Glutamatergic neuron (in vitro differentiated cells): ENCODE results near the gene WDR70. TPM values are rescaled to one million over a fixed set of nuclear protein-coding genes. Genes with fewer than 3 reads are reported as not detected.
"Not testable (repeated sequence)": the region's sequence is repeated elsewhere in the genome, so short reads cannot be mapped to it uniquely, and the experiment has no call there.

Experiments
- DNase-seq: peaks from one replicate; pipeline ENCODE4 v3.0.0; 2022
- H3K27ac Mint-ChIP-seq: one replicate; pipeline ENCODE4 v1.8.0; 2020; ENCODE audit warnings: mild to moderate bottlenecking, mixed read lengths, inconsistent platforms; ENCODE audit not compliant: unreplicated experiment
- H3K27me3 Mint-ChIP-seq: one replicate; pipeline ENCODE4 v1.8.0; 2020; ENCODE audit warnings: mild to moderate bottlenecking, moderate library complexity, mixed read lengths, inconsistent platforms; ENCODE audit not compliant: unreplicated experiment
- H3K36me3 Mint-ChIP-seq: one replicate; pipeline ENCODE4 v1.8.0; 2020; ENCODE audit warnings: mild to moderate bottlenecking, mixed read lengths, inconsistent platforms; ENCODE audit not compliant: unreplicated experiment
- H3K4me1 Mint-ChIP-seq: one replicate; pipeline ENCODE4 v1.8.0; 2020; ENCODE audit warnings: mild to moderate bottlenecking, low read depth, mixed read lengths, inconsistent platforms; ENCODE audit not compliant: unreplicated experiment
- H3K4me3 Mint-ChIP-seq: one replicate; pipeline ENCODE4 v1.8.0; 2020; ENCODE audit warnings: mild to moderate bottlenecking, mixed read lengths, inconsistent platforms; ENCODE audit not compliant: unreplicated experiment
- H3K9me3 Mint-ChIP-seq: one replicate; pipeline ENCODE4 v1.8.0; 2020; ENCODE audit warnings: mild to moderate bottlenecking, moderate library complexity, mixed read lengths, inconsistent platforms; ENCODE audit not compliant: unreplicated experiment
- CTCF ChIP-seq: fragments of 200-600 bp; sonication (generic); IDR thresholded peaks from one replicate; pipeline ENCODE4 v1.5.0; 2021; ENCODE audit not compliant: partially characterized antibody, unreplicated experiment
- total RNA-seq: library from RNA; stranded (reverse); fragmentation: NEBNext Ultra II Directional; extraction: Animal tissue kit (Norgen Biotek cat#: 25700); gene quantifications from one replicate; pipeline ENCODE4 v1.2.1, GENCODE V29; 2021; ENCODE audit not compliant: unreplicated experiment

Gene WDR70
- total RNA-seq, 1 donor from 2014 or later: 38.1 TPM

- H3K27ac Mint-ChIP-seq: no peak overlapping the region
- H3K27me3 Mint-ChIP-seq: no peaks in the 10 kb centered on the region
- H3K36me3 Mint-ChIP-seq: peaks cover 13% of the 10 kb centered on the region
- peaks cover 9% of the 10 kb centered on the region for H3K9me3 Mint-ChIP-seq
- no peak for TF ChIP-seq CTCF
- H3K4me3 Mint-ChIP-seq: no peak overlapping the region
- no peak for DNase-seq
- no peaks in the 10 kb centered on the region for H3K4me1 Mint-ChIP-seq
Observed at GRCh38 chr5:37685816-37686215, 306.7 kb downstream of the WDR70 start.

GRCh38 chr5:37688925-37689324, 309.8 kb downstream of the WDR70 start:
- not testable (repeated sequence) for H3K36me3 Mint-ChIP-seq, H3K27ac Mint-ChIP-seq, H3K27me3 Mint-ChIP-seq, H3K4me1 Mint-ChIP-seq, DNase-seq, H3K4me3 Mint-ChIP-seq
- peaks cover 11% of the 10 kb centered on the region for H3K9me3 Mint-ChIP-seq

GRCh38 chr5:37694333-37694732, 315.2 kb downstream of the WDR70 start:
- H3K4me3 Mint-ChIP-seq, DNase-seq, H3K27ac Mint-ChIP-seq, H3K4me1 Mint-ChIP-seq, H3K36me3 Mint-ChIP-seq, H3K27me3 Mint-ChIP-seq: not testable (repeated sequence)
- H3K9me3 Mint-ChIP-seq: peaks cover 13% of the 10 kb centered on the region

GRCh38 chr5:37694867-37695266, 315.7 kb downstream of the WDR70 start:
- no peak for DNase-seq
- Mint-ChIP-seq H3K27me3 (no peaks in the 10 kb centered on the region), H3K9me3 (peaks cover 13% of the 10 kb centered on the region), H3K27ac (no peak overlapping the region), H3K4me1 (no peaks in the 10 kb centered on the region), H3K4me3 (no peak overlapping the region), H3K36me3 (peaks cover 3% of the 10 kb centered on the region)
- TF ChIP-seq CTCF: no peak

- H3K27me3 Mint-ChIP-seq: no peaks in the 10 kb centered on the region
- TF ChIP-seq CTCF: no peak
- peaks cover 11% of the 10 kb centered on the region for H3K9me3 Mint-ChIP-seq
- no peaks in the 10 kb centered on the region for H3K36me3 Mint-ChIP-seq
- no peak for DNase-seq
- H3K4me1 Mint-ChIP-seq: no peaks in the 10 kb centered on the region
- no peak overlapping the region for H3K27ac Mint-ChIP-seq
- no peak overlapping the region for H3K4me3 Mint-ChIP-seq
Observed at GRCh38 chr5:37695647-37696046, 316.5 kb downstream of the WDR70 start.

- peaks cover 6% of the 10 kb centered on the region for H3K9me3 Mint-ChIP-seq
- no peaks in the 10 kb centered on the region for H3K27me3 Mint-ChIP-seq
- no peak for TF ChIP-seq CTCF
- DNase-seq: no peak
- H3K4me1 Mint-ChIP-seq: peaks cover 3% of the 10 kb centered on the region
- H3K27ac Mint-ChIP-seq: no peak overlapping the region
- H3K4me3 Mint-ChIP-seq: no peak overlapping the region
- no peaks in the 10 kb centered on the region for H3K36me3 Mint-ChIP-seq
Observed at GRCh38 chr5:37696190-37697021, 317.3 kb downstream of the WDR70 start.
